ENCODE data around the gene UBE2E2.

UBE2E2 gene

DNA sequence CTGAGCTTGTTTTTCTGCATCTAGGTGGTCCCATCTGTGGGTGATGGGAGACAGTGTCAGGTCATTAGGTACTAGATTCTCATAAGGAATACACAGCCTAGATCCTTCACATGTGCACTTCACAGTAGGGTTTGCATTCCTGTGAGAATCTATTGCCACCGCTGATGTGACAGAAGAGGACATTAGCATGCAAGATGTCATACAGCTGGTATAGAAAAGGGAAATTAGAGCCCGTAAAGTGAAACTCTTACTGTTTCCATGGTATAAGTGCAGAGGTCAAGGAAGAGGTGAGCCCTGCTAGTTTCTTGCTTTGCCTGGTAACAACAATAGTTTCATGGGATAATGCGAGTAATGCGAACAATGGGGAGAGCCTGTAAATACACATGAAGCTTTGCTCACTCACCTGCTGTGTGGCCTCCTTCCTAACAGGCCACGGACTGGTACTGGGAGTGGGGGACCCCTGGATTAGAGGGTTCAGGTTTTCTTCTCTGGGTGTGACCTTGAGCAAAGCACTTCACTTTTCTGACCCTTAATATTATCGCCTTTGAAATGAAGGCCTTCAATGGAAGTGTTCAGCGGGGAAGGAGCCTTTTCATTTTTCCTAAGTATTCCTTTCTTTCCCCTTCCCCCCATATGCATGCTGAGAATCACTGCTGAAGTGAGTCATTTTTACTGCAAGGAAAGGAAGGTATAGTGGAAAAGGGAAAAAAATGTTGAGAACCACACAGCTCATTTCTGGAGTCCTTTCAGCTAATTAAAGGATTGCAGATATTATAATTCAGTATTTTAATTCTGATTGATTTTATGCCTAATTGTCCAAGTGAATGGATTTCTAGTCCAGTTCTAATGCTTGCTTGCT lies 286.4 kb downstream of the UBE2E2 start:
- TF ChIP-seq, protein P1, sequence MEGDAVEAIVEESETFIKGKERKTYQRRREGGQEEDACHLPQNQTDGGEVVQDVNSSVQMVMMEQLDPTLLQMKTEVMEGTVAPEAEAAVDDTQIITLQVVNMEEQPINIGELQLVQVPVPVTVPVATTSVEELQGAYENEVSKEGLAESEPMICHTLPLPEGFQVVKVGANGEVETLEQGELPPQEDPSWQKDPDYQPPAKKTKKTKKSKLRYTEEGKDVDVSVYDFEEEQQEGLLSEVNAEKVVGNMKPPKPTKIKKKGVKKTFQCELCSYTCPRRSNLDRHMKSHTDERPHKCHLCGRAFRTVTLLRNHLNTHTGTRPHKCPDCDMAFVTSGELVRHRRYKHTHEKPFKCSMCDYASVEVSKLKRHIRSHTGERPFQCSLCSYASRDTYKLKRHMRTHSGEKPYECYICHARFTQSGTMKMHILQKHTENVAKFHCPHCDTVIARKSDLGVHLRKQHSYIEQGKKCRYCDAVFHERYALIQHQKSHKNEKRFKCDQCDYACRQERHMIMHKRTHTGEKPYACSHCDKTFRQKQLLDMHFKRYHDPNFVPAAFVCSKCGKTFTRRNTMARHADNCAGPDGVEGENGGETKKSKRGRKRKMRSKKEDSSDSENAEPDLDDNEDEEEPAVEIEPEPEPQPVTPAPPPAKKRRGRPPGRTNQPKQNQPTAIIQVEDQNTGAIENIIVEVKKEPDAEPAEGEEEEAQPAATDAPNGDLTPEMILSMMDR (IDR thresholded peaks at IDR 0.05; ENCODE audit: extremely low read depth, insufficient read depth, missing control alignments) = no peak
- in situ Hi-C loops (cut with MboI; ENCODE audit: low pct_unique_long_range_greater_than_20kb, low sequenced_read_pairs, unreplicated experiment) = no loop called here
- no peak for DNase-seq (ENCODE audit: low spot score)

DNA sequence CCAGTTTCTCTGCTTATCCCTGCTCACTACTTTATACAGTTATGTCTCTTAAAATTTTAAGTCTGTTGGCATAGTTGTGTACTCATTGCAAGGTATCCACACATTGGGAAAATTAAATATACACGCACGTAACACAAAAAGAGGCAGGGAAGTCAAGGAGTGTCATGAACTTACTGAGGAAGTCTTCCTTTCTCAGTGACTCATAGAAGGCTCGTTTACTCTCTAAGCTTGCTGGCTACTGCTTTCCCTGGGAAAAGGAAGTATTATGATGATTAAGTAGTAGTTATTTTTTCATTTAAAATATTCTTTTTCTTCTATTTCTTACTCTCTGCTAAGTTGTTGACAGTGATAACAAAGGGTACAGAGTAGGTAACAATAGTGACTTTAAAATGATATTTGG lies 287.3 kb downstream of the UBE2E2 start:
- no peak for DNase-seq (ENCODE audit: low spot score)
- TF ChIP-seq, protein P1 (IDR thresholded peaks at IDR 0.05; ENCODE audit: extremely low read depth, insufficient read depth, missing control alignments) = no peak
- in situ Hi-C loops (cut with MboI; ENCODE audit: low pct_unique_long_range_greater_than_20kb, low sequenced_read_pairs, unreplicated experiment) = no loop called here

DNA sequence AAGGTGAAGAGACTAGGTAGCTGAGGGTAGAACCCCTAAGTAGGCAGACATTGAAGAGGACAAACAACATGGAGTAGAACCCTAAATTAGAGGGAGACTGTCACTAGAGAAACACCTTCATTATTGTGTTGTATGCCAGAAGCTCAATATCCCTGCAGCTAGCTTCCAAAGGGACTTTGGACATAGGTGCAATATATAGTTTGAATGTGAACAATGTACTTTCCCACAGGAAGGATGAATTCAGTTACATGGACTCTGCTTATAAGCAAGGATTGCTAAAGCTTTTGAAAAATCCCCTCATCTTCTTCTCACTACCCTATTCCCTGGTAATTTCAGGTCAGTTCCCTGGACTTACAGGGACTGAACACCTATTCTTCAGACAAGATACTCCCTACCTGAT lies 288.9 kb downstream of the UBE2E2 start:
- DNase-seq (ENCODE audit: low spot score) = no peak
- TF ChIP-seq, protein P1 (IDR thresholded peaks at IDR 0.05; ENCODE audit: extremely low read depth, insufficient read depth, missing control alignments) = no peak
- in situ Hi-C loops (cut with MboI; ENCODE audit: low pct_unique_long_range_greater_than_20kb, low sequenced_read_pairs, unreplicated experiment) = no loop called here

DNA sequence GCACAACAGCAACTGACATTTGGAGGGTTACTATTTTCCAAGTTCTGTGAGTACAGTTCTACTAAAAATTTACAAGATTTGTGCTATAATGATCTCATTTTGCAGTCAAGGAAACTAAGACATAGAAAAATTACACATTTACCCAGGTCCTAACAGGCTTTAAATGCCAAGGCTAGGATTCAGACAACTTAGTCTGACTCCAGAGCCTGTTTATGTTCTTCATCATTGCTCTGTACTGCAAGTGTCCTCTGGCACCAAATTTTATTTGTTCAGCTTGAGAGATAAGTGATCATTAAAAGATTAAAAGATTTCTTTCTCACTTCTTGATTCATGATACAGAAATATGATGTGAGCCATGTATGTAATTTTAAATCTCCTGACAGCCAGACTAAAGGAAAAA lies 290.8 kb downstream of the UBE2E2 start:
- no peak for DNase-seq (ENCODE audit: low spot score)
- TF ChIP-seq, protein P1 (IDR thresholded peaks at IDR 0.05; ENCODE audit: extremely low read depth, insufficient read depth, missing control alignments) = no peak
- in situ Hi-C loops (cut with MboI; ENCODE audit: low pct_unique_long_range_greater_than_20kb, low sequenced_read_pairs, unreplicated experiment) = no loop called here

DNA sequence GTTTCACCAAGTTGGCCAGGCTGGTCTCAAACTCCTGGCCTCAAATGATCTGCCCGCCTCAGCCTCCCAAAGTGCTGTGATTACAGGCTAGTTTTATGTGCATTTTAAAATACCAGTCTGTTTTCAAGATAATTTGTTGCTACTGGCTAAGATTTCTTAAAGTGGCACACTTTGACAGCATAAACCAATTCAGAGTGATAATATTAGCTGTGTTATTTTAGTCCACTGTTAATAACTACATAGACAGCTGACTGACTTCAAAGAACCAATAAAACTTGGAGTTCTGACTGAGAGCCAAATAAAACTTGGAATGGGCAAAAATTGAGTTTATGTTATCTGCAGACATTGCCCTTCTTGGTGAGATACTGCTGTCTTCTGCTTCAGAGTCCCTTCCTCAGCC lies 291.8 kb downstream of the UBE2E2 start:
- TF ChIP-seq, protein P1 (IDR thresholded peaks at IDR 0.05; ENCODE audit: extremely low read depth, insufficient read depth, missing control alignments) = no peak
- in situ Hi-C loops (cut with MboI; ENCODE audit: low pct_unique_long_range_greater_than_20kb, low sequenced_read_pairs, unreplicated experiment) = no loop called here

DNA sequence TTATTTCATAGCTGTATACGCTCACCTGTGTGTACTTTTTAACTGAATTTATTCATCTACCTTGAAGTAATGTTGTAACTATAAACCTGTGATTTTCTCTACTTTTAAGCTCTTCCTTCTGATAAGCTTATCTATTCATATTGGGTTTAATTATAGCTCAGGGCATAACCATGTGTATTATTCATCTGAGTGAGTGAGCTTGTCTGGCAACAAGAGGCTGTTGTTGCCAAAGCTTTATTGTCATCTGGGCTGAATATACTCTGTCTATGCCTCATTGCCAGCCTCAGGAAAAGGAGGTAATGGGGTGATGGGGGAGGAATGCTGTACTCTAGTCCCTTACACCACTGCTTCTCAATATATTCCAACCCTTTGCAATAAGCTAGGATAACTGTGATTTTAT lies 292.4 kb downstream of the UBE2E2 start:
- TF ChIP-seq, protein P1 (IDR thresholded peaks at IDR 0.05; ENCODE audit: extremely low read depth, insufficient read depth, missing control alignments) = no peak
- in situ Hi-C loops (cut with MboI; ENCODE audit: low pct_unique_long_range_greater_than_20kb, low sequenced_read_pairs, unreplicated experiment) = no loop called here
- no peak for DNase-seq (ENCODE audit: low spot score)

More for the DNA sequence above, 291.8 kb downstream of the UBE2E2 start:
- DNase-seq (ENCODE audit: low spot score) = no peak
